SK-N-MC (cell line): Measurements from ENCODE around the gene APOL1.

Experiments used
- EZH2 ChIP-seq: fragments of 200-600 bp; sonication (generic); IDR thresholded peaks from one replicate; pipeline ENCODE4 v1.6.1; 2017; ENCODE audit warnings: antibody characterized with exemption
- FOXP2 ChIP-seq: optimal IDR thresholded peaks from 2 replicates; pipeline ENCODE3; 2011; ENCODE audit warnings: mild to moderate bottlenecking, moderate library complexity; ENCODE audit not compliant: insufficient read depth; ENCODE audit errors: extremely low read length, control extremely low read depth
- POLR2AphosphoS5 ChIP-seq: IDR thresholded peaks from 2 replicates; pipeline ENCODE4 v1.6.1; 2012; ENCODE audit warnings: mild to moderate bottlenecking, low read depth, low read length, borderline replicate concordance

DNA sequence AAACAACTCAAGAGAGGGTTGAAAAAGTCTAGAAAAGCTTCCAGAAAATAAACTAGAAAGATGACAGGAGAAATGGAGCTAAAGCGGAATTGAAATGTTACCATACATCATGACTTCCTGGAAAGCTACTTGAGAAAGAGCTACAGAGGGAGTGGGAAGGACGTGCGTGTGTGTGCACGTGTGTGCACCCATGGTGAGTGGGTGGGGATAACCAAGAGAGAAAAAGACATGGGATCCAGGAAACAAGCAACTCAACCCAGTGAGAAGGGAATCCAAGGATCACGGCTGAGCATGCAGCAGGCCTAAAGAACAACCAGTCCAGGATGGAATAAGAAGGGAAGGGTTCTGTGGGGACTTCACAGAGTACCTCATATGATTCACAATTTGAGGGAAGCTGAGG, 21.6 kb downstream of the APOL1 start:
- TF ChIP-seq EZH2 (no peak), POLR2AphosphoS5 (no peak), FOXP2 (no peak)
